Measurements from ENCODE around the gene AHCYL2. TPM values are rescaled to one million over a fixed set of nuclear protein-coding genes. Genes with fewer than 3 reads are reported as not detected.

Gene AHCYL2
- total and polyA plus RNA-seq, 2 of the 8 experiments (the other 6 are each of a cell fraction or from before 2014, with no cell fraction given): 20.7 to 25.4 TPM

DNA sequence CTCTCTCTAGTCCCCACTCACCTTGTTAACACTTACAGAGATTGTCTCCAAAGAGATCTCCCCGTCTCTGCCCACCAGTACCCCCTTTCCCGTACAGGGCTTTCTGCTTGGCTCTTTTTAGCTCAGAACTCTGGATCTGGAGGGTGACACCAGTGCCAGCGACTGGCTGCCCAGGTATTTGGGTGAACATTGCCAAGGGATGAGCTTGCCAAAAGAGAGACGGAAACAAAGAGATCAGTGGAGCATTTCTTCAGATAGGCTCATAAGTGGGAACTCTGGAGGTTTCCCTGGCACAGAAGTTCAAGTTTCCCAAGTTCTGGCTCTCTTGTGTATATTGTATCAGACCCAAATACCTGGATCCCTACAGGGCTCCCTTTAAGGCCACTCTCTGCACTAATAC, 239.4 kb downstream of the AHCYL2 start:
- H2BK5ac ChIP-seq (ENCODE audit: low read depth, low read length): no peak overlapping the region
- 92% methylated on average over 4 of the region's 4 CpGs; no CpG with 5 or more reads in 1 of the 2 experiments for WGBS, 2 experiments (ENCODE audit: extremely low coverage in 1 of 2, insufficient coverage in 1 of 2, insufficient read length in 1 of 2, insufficient replicate concordance in 2 of 2, low coverage in 1 of 2, low lambda C conversion rate in 2 of 2, missing lambda C conversion rate in 1 of 2)
- H3K36me3 ChIP-seq (ENCODE audit: control insufficient read depth in 2 of 4, insufficient read depth in 4 of 4, low read length in 3 of 4): peaks cover 8 to 52% (median 35%) of the 10 kb centered on the region in 4 experiments; a peak in 6 of 8 replicates
- no peak overlapping the region for H2BK20ac ChIP-seq (ENCODE audit: low read length)
- H3K79me2 ChIP-seq (ENCODE audit: control insufficient read depth in 1 of 2, insufficient read depth in 2 of 2, low read length in 2 of 2): no peaks in the 10 kb centered on the region
- CTCF ChIA-PET (ENCODE audit: partially characterized antibody): interaction anchor here (0.6 to 1.9 kb wide), 8 partner anchors 9 to 156 kb away, joined by 3 to 10 read pairs (median 3); partner anchors contain the start of gene STRIP2
- no peaks in the 10 kb centered on the region for H4K20me1 ChIP-seq (replicated peaks in 1 of 2; ENCODE audit: control insufficient read depth in 1 of 2, insufficient read depth in 2 of 2, low read length in 2 of 2)
- H3K9me3 ChIP-seq (ENCODE audit: insufficient read depth in 2 of 2, low read depth in 1 of 2, low read length in 1 of 2): no peaks in the 10 kb centered on the region
- no peak overlapping the region for H3K27ac ChIP-seq (ENCODE audit: low read depth, low read length)
- H2BK120ac ChIP-seq (replicated peaks; ENCODE audit: low read depth, low read length): no peak overlapping the region
- no peak overlapping the region for H4K8ac ChIP-seq (ENCODE audit: extremely low read depth, insufficient read depth, low read length)
- POLR2A ChIA-PET (ENCODE audit: partially characterized antibody): interaction anchor here (0.7 to 1.5 kb wide), 2 partner anchors 16 to 294 kb away, joined by 4 to 5 read pairs; no protein-coding TSS in a partner anchor
- H3K4me1 ChIP-seq (replicated peaks in 1 of 4; ENCODE audit: control insufficient read depth in 3 of 4, insufficient read depth in 4 of 4, low read length in 3 of 4): no peaks in the 10 kb centered on the region
- H3K14ac ChIP-seq (ENCODE audit: insufficient read length): no peak overlapping the region
- no peak overlapping the region for H2BK15ac ChIP-seq (ENCODE audit: low read length)
- no peak overlapping the region for H3K23ac ChIP-seq (ENCODE audit: insufficient read length)
- FAIRE-seq: no peak
- no peak overlapping the region for H3K4me2 ChIP-seq (ENCODE audit: insufficient read depth in 1 of 2, low read depth in 2 of 2, low read length in 2 of 2)
- H3K18ac ChIP-seq (ENCODE audit: extremely low read depth, low read length): no peak overlapping the region
- H3K4me3 ChIP-seq (ENCODE audit: extremely low read depth in 1 of 4, insufficient read depth in 2 of 4, low read depth in 3 of 4, low read length in 4 of 4): no peak overlapping the region
- H3K79me1 ChIP-seq (ENCODE audit: low read depth, low read length): no peaks in the 10 kb centered on the region; the same call in 1 of the 2 replicates
- no peak for DNase-seq (ENCODE audit: low read depth in 1 of 2, low spot score in 2 of 2)
- no peak overlapping the region for H4K91ac ChIP-seq (replicated peaks; ENCODE audit: insufficient read length, low read length)
- no peak overlapping the region for H2BK12ac ChIP-seq (ENCODE audit: low read depth, low read length)
- H3K27me3 ChIP-seq (replicated peaks in 1 of 4; ENCODE audit: control insufficient read depth in 3 of 4, extremely low read depth in 1 of 4, insufficient read depth in 3 of 4, low read length in 3 of 4): no peaks in the 10 kb centered on the region
- H2AK5ac ChIP-seq (ENCODE audit: low read depth, low read length): no peak overlapping the region
- H3K56ac ChIP-seq (replicated peaks; ENCODE audit: insufficient read length, low read depth, low read length): no peak overlapping the region
- no peak overlapping the region for H3K4ac ChIP-seq (replicated peaks; ENCODE audit: insufficient read length, low read depth, low read length)
- H2AFZ ChIP-seq (ENCODE audit: low read length): no peak overlapping the region
- H3K23me2 ChIP-seq (ENCODE audit: low read depth, low read length): no peaks in the 10 kb centered on the region
- no peak overlapping the region for H4K5ac ChIP-seq (ENCODE audit: insufficient read length, low read depth, low read length)
- no peak overlapping the region for H3K9ac ChIP-seq (replicated peaks in 1 of 4; ENCODE audit: extremely low read depth in 1 of 4, low read depth in 3 of 4, low read length in 3 of 4)
- TF ChIP-seq SP2 (IDR thresholded peaks at IDR 0.05; ENCODE audit: low read length) (no peak), SIRT6 (IDR thresholded peaks at IDR 0.05; ENCODE audit: low read length) (no peak), SP4 (IDR thresholded peaks at IDR 0.05; ENCODE audit: low read length) (no peak), NRF1 (IDR thresholded peaks at IDR 0.05; ENCODE audit: low read depth, low read length) (no peak), E2F6 (IDR thresholded peaks at IDR 0.05) (no peak), CBX5 (IDR thresholded peaks at IDR 0.05; ENCODE audit: low read depth, low read length) (no peak), SAP30 (IDR thresholded peaks at IDR 0.05; ENCODE audit: insufficient read depth, insufficient replicate concordance, low read length) (no peak), HDAC2 (IDR thresholded peaks at IDR 0.05; ENCODE audit: borderline replicate concordance in 1 of 2, low read depth in 2 of 2, low read length in 2 of 2) (no peak)
